Testis (tissue), 3 donors: ENCODE measurements around the gene SEC31A. TPM values are rescaled to one million over a fixed set of nuclear protein-coding genes. Genes with fewer than 3 reads are reported as not detected.
A peak's percentile ranks its signal among the peaks of the same experiment; 100 is the strongest.

Source experiments
- DNase-seq: peaks from one replicate; pipeline ENCODE4 v3.0.0-alpha.2; 2019
- H3K27ac ChIP-seq, 2 donors: fragments of 200-600 bp; sonication (generic); one replicate each; pipeline ENCODE4 v1.5.1; 2019
- H3K27me3 ChIP-seq: fragments of 200-600 bp; sonication (generic); one replicate; pipeline ENCODE4 v1.5.1; 2019
- H3K36me3 ChIP-seq: fragments of 200-600 bp; sonication (generic); one replicate; pipeline ENCODE4 v1.5.1; 2017; ENCODE audit warnings: low read depth; ENCODE audit errors: missing control alignments
- H3K4me1 ChIP-seq: fragments of 200-600 bp; sonication (generic); one replicate; pipeline ENCODE4 v1.5.1; 2019
- H3K4me3 ChIP-seq, 2 donors: fragments of 200-600 bp; sonication (generic); one replicate each; pipeline ENCODE4 v1.5.1; 2017 to 2019
- H3K9me3 ChIP-seq: fragments of 200-600 bp; sonication (generic); one replicate; pipeline ENCODE4 v1.5.1; 2017
- CTCF ChIP-seq, 3 experiments: fragments of 450-650 bp in 2 of 3; fragments of 200-600 bp in 1 of 3; sonication (generic) in 1 of 3; IDR thresholded peaks; one replicate each; pipeline ENCODE4 v1.5.1; 2016 to 2019; ENCODE audit warnings: antibody characterized with exemption in 3 of 3, mild to moderate bottlenecking in 2 of 3, moderate library complexity in 1 of 3
- POLR2A ChIP-seq: fragments of 450-650 bp; IDR thresholded peaks from one replicate; pipeline ENCODE4 v1.6.1; 2017; ENCODE audit warnings: antibody characterized with exemption, mild to moderate bottlenecking, moderate library complexity
- WGBS, 2 donors: methylation state at CpG; one replicate each; pipeline ENCODE4 v1.1.5; 2018; 5-methylcytosine and 5-hydroxymethylcytosine counted together
- intact Hi-C: fragments of 100-400 bp; cut with DNase I; formaldehyde crosslinking; loops from one replicate; pipeline ENCODE4 v1.15.1; 2023; ENCODE audit warnings: low total_unique reads
- polyA plus RNA-seq: library from polyadenylated mRNA; stranded (reverse); fragments of 350-450 nt; fragmentation: Illumina TruSeq; extraction: RNeasy Lipid Tissue Mini Kit (QIAGEN cat#74804); gene quantifications from one replicate; pipeline ENCODE4 v1.2.3, GENCODE V29; 2014; ENCODE audit warnings: low read depth, low replicate concordance; ENCODE audit not compliant: insufficient read depth
- total RNA-seq, 2 donors: library from RNA; depleted of rRNA; stranded (reverse); fragments of >200 nt; gene quantifications; one replicate each; pipeline ENCODE4 v1.2.3, GENCODE V29; 2016

Gene SEC31A
- total and polyA plus RNA-seq, 3 donors from 2014 or later, result 131 to 191 (median 168) TPM

GRCh38 chr4:82891707-82892466 lies 934 bp upstream of the SEC31A start:
- no peak for TF ChIP-seq POLR2A
- TF ChIP-seq CTCF (IDR thresholded peaks at IDR 0.05), result no peak
- H3K27ac ChIP-seq, result peak overlapping the region; percentile 86 to 95
- intact Hi-C loops, result loop anchor here (10.0 kb wide), 1 partner anchor 143 kb away; the partner anchor contains the start of gene COPS4
- WGBS, 2 donors, result 12 to 27% methylated on average over 7 of the region's 7 CpGs
- H3K27me3 ChIP-seq, result no peaks in the 10 kb centered on the region
- no peaks in the 10 kb centered on the region for H3K9me3 ChIP-seq
- DNase-seq, result no peak
- peak overlapping the region; percentile 79 to 90 for H3K4me3 ChIP-seq
- no peaks in the 10 kb centered on the region for H3K36me3 ChIP-seq
- H3K4me1 ChIP-seq, result peaks cover 11% of the 10 kb centered on the region

GRCh38 chr4:82890528-82890900 lies 439 bp downstream of the SEC31A start:
- DNase-seq, result no peak
- H3K9me3 ChIP-seq, result no peaks in the 10 kb centered on the region
- H3K27ac ChIP-seq, result peak overlapping the region; percentile 86 to 95
- H3K4me1 ChIP-seq, result peaks cover 18% of the 10 kb centered on the region
- intact Hi-C loops, result loop anchor here (10.0 kb wide), 1 partner anchor 144 kb away; the partner anchor contains the start of gene COPS4
- 0 to 2% methylated on average over 9 to 16 of the region's 16 CpGs for WGBS, 2 donors
- no peaks in the 10 kb centered on the region for H3K27me3 ChIP-seq
- H3K36me3 ChIP-seq, result no peaks in the 10 kb centered on the region
- TF ChIP-seq CTCF (IDR thresholded peaks at IDR 0.05) (no peak), POLR2A (no peak)
- peak overlapping the region; percentile 79 to 90 for H3K4me3 ChIP-seq

DNA sequence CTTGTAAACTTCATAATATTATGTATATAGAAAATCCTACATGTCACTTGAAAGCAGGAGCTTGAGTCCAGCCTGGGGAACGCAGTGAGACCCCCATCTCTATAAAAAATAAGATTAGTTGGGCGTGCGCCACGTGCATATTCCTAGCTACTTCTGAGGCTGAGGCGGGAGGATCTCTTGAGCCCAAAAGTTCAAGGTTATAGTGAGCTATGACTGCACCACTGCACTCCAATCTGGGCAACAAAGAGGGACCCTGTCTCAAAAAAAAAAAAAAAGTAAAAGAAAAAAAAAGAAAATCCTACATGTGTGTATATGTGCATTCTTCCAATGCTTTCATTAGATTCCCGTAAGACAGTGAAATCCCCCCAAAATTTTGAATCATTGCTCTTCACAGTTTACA lies 1.7 kb downstream of the SEC31A start:
- Histone ChIP-seq H3K4me1 (peaks cover 18% of the 10 kb centered on the region), H3K9me3 (no peaks in the 10 kb centered on the region), H3K36me3 (no peaks in the 10 kb centered on the region), H3K4me3 (peak overlapping the region in 1 of 2 donors; percentile 90), H3K27ac (peak overlapping the region in 1 of 2 donors; percentile 95), H3K27me3 (no peaks in the 10 kb centered on the region)
- intact Hi-C loops, result no loop called here
- WGBS, 2 donors, result 28 to 30% methylated on average over 6 of the region's 6 CpGs
- DNase-seq, result no peak
- TF ChIP-seq CTCF (IDR thresholded peaks at IDR 0.05) (no peak), POLR2A (no peak)

- Histone ChIP-seq H3K9me3 (no peaks in the 10 kb centered on the region), H3K36me3 (no peaks in the 10 kb centered on the region), H3K27me3 (no peaks in the 10 kb centered on the region), H3K4me3 (no peak overlapping the region), H3K4me1 (peaks cover 18% of the 10 kb centered on the region), H3K27ac (peak overlapping the region in 1 of 2 donors; percentile 22)
- 27 to 35% methylated on average over 5 of the region's 5 CpGs for WGBS, 2 donors
- no peak for TF ChIP-seq CTCF (IDR thresholded peaks at IDR 0.05)
- no peak for TF ChIP-seq POLR2A
- intact Hi-C loops, result no loop called here
- DNase-seq, result no peak
Observed at GRCh38 chr4:82886147-82886942, 4.6 kb downstream of the SEC31A start.
